Measurements from ENCODE around the gene PGM1. TPM values are rescaled to one million over a fixed set of nuclear protein-coding genes. Genes with fewer than 3 reads are reported as not detected.

The PGM1 gene
- polyA plus RNA-seq, 3 donors, result 8.2 to 39.8 (median 28.7) TPM

DNA sequence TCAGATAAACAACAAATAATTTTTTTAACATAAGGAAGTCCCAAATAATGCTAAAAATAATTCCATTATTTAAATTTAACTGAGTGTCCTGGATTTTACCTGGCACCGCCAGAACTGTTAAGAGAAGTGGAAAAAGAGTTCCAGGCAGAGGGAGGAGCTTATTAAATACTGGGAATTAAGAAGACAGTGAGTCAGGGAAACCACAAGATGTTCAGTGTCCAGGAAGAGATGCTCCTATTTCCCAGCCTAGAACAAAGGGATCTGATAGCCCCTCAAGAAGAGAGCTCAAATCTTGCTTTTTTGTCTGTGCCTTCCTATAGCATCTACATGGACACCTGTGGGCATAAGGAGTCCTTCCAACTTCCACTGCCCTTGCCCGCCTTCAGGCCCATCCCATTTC is 85.9 kb downstream of the PGM1 start:
- Histone ChIP-seq H2AFZ (ENCODE audit: insufficient read depth, low read depth, low read length, poor library complexity, severe bottlenecking) (no peak overlapping the region), H3K4me2 (replicated peaks; ENCODE audit: extremely low read depth, low read length, poor library complexity, severe bottlenecking) (no peak overlapping the region), H3K27me3 (ENCODE audit: control insufficient read depth in 2 of 2, insufficient read depth in 2 of 2, low read length in 2 of 2) (no peaks in the 10 kb centered on the region), H3K36me3 (replicated peaks in 1 of 2; ENCODE audit: control insufficient read depth in 1 of 2, insufficient read depth in 2 of 2, low read length in 2 of 2) (no peaks in the 10 kb centered on the region), H3K4me3 (replicated peaks in 1 of 3; ENCODE audit: low read depth in 2 of 3, low read length in 3 of 3) (no peak overlapping the region), H3K27ac (ENCODE audit: low read depth in 1 of 2, low read length in 2 of 2) (no peak overlapping the region), H4K20me1 (ENCODE audit: insufficient read depth, low read length) (no peaks in the 10 kb centered on the region), H3K9ac (ENCODE audit: insufficient read depth, low read length, poor library complexity, severe bottlenecking) (no peak overlapping the region), H3K4me1 (ENCODE audit: control insufficient read depth in 1 of 2, insufficient read depth in 2 of 2, low read length in 2 of 2) (no peaks in the 10 kb centered on the region), H3K9me3 (replicated peaks in 1 of 2; ENCODE audit: control insufficient read depth in 1 of 2, insufficient read depth in 1 of 2, low read length in 2 of 2) (no peaks in the 10 kb centered on the region), H3K79me2 (ENCODE audit: insufficient read depth, low read length) (no peaks in the 10 kb centered on the region)
- no peaks in the 10 kb centered on the region for H3K4me1 Mint-ChIP-seq
- intact Hi-C loops (cut with micrococcal nuclease), result no loop called here
- peaks cover 0 to 2% (median 0%) of the 10 kb centered on the region in 3 donors for H3K27me3 Mint-ChIP-seq (ENCODE audit: low read depth in 3 of 3)
- 90% methylated on average over 2 of the region's 2 CpGs for WGBS (ENCODE audit: insufficient coverage)
- peaks cover 0 to 7% (median 2%) of the 10 kb centered on the region in 7 donors for H3K9me3 Mint-ChIP-seq
- no peak overlapping the region for H3K27ac Mint-ChIP-seq
- no peaks in the 10 kb centered on the region for H3K36me3 Mint-ChIP-seq
- TF ChIP-seq, protein P1, sequence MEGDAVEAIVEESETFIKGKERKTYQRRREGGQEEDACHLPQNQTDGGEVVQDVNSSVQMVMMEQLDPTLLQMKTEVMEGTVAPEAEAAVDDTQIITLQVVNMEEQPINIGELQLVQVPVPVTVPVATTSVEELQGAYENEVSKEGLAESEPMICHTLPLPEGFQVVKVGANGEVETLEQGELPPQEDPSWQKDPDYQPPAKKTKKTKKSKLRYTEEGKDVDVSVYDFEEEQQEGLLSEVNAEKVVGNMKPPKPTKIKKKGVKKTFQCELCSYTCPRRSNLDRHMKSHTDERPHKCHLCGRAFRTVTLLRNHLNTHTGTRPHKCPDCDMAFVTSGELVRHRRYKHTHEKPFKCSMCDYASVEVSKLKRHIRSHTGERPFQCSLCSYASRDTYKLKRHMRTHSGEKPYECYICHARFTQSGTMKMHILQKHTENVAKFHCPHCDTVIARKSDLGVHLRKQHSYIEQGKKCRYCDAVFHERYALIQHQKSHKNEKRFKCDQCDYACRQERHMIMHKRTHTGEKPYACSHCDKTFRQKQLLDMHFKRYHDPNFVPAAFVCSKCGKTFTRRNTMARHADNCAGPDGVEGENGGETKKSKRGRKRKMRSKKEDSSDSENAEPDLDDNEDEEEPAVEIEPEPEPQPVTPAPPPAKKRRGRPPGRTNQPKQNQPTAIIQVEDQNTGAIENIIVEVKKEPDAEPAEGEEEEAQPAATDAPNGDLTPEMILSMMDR (IDR thresholded peaks at IDR 0.05), result no peak
- DNase-seq, result no peak
- H3K4me3 Mint-ChIP-seq, result no peak overlapping the region

DNA sequence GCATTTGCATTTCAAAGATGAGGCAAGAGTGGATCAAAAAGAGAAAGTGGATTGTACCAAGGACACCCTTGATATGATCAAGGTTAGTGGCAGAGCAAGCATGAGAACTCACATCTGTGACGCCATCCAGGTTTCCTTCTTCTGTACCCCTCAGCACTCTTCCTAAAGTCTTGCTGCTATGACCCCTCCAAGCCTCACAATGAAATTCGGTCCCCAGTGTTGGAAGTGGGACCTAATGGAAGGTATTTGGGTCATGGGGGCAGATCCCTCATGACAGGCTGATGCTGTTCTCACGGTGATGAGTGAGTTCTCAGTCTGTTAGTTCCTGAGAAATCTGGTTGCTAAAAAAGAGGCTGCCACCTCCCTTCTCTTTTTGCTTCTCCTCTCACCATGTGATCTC is 86.4 kb downstream of the PGM1 start:
- Mint-ChIP-seq H3K9me3 (peaks cover 0 to 7% (median 2%) of the 10 kb centered on the region in 7 donors), H3K27me3 (ENCODE audit: low read depth in 3 of 3) (peaks cover 0 to 2% (median 0%) of the 10 kb centered on the region in 3 donors)
- 90% methylated on average over 2 of the region's 3 CpGs for WGBS (ENCODE audit: insufficient coverage)

More for the DNA sequence above, 86.4 kb downstream of the PGM1 start:
- Mint-ChIP-seq H3K4me3 (no peak overlapping the region), H3K27ac (no peak overlapping the region), H3K4me1 (no peaks in the 10 kb centered on the region), H3K36me3 (no peaks in the 10 kb centered on the region)
- H3K36me3 ChIP-seq (replicated peaks in 1 of 2; ENCODE audit: control insufficient read depth in 1 of 2, insufficient read depth in 2 of 2, low read length in 2 of 2), result no peaks in the 10 kb centered on the region
- no peak for DNase-seq
- no peaks in the 10 kb centered on the region for H4K20me1 ChIP-seq (ENCODE audit: insufficient read depth, low read length)
- no peak overlapping the region for H3K4me2 ChIP-seq (replicated peaks; ENCODE audit: extremely low read depth, low read length, poor library complexity, severe bottlenecking)
- no peaks in the 10 kb centered on the region for H3K9me3 ChIP-seq (replicated peaks in 1 of 2; ENCODE audit: control insufficient read depth in 1 of 2, insufficient read depth in 1 of 2, low read length in 2 of 2)
- H3K4me3 ChIP-seq (replicated peaks in 1 of 3; ENCODE audit: low read depth in 2 of 3, low read length in 3 of 3), result no peak overlapping the region
- no peaks in the 10 kb centered on the region for H3K4me1 ChIP-seq (ENCODE audit: control insufficient read depth in 1 of 2, insufficient read depth in 2 of 2, low read length in 2 of 2)
- H3K79me2 ChIP-seq (ENCODE audit: insufficient read depth, low read length), result no peaks in the 10 kb centered on the region
- TF ChIP-seq, protein P1 (IDR thresholded peaks at IDR 0.05), result no peak
- intact Hi-C loops (cut with micrococcal nuclease), result no loop called here
- H3K9ac ChIP-seq (ENCODE audit: insufficient read depth, low read length, poor library complexity, severe bottlenecking), result no peak overlapping the region
- no peak overlapping the region for H3K27ac ChIP-seq (ENCODE audit: low read depth in 1 of 2, low read length in 2 of 2)
- H2AFZ ChIP-seq (ENCODE audit: insufficient read depth, low read depth, low read length, poor library complexity, severe bottlenecking), result no peak overlapping the region
- H3K27me3 ChIP-seq (ENCODE audit: control insufficient read depth in 2 of 2, insufficient read depth in 2 of 2, low read length in 2 of 2), result no peaks in the 10 kb centered on the region

All from CD14-positive monocyte (primary cell).